HEK293 (cell line): ENCODE measurements around the gene XIAP.

Experiments
- HOXA7 ChIP-seq: sonication (generic); formaldehyde crosslinking; IDR thresholded peaks from 2 replicates; pipeline ENCODE4 v1.8.1; 2022; ENCODE audit warnings: missing genetic modification reagents, borderline replicate concordance
- INSM2 ChIP-seq: fragments of 450-650 bp; formaldehyde crosslinking; IDR thresholded peaks from 2 replicates; pipeline ENCODE4 v1.5.1; 2016; ENCODE audit warnings: missing biosample characterization, missing genetic modification characterization
- KLF16 ChIP-seq: fragments of 450-650 bp; formaldehyde crosslinking; IDR thresholded peaks from 2 replicates; pipeline ENCODE4 v1.5.1; 2017; ENCODE audit warnings: missing biosample characterization, missing genetic modification characterization
- MEIS1 ChIP-seq: sonication (generic); formaldehyde crosslinking; IDR thresholded peaks from 2 replicates; pipeline ENCODE4 v1.8.1; 2022; ENCODE audit warnings: missing genetic modification reagents, mild to moderate bottlenecking, borderline replicate concordance
- ZBTB44 ChIP-seq: fragments of 450-650 bp; IDR thresholded peaks from 2 replicates; pipeline ENCODE4 v1.5.1; 2018; ENCODE audit warnings: missing biosample characterization, mild to moderate bottlenecking, missing genetic modification characterization
- ZFP3 ChIP-seq: fragments of 450-650 bp; formaldehyde crosslinking; IDR thresholded peaks from 2 replicates; pipeline ENCODE4 v1.5.1; 2016; ENCODE audit warnings: low read depth, missing biosample characterization, missing genetic modification characterization
- ZNF121 ChIP-seq: fragments of 450-650 bp; formaldehyde crosslinking; IDR thresholded peaks from 2 replicates; pipeline ENCODE4 v1.5.1; 2016; ENCODE audit warnings: missing biosample characterization, missing genetic modification characterization
- ZNF221 ChIP-seq: fragments of 450-650 bp; formaldehyde crosslinking; IDR thresholded peaks from 2 replicates; pipeline ENCODE4 v1.5.1; 2017; ENCODE audit warnings: missing biosample characterization, missing genetic modification characterization, borderline replicate concordance
- ZNF23 ChIP-seq: fragments of 450-650 bp; formaldehyde crosslinking; IDR thresholded peaks from 2 replicates; pipeline ENCODE4 v1.5.1; 2016; ENCODE audit warnings: missing biosample characterization, missing genetic modification characterization, borderline replicate concordance
- ZNF24 ChIP-seq: fragments of 450-650 bp; formaldehyde crosslinking; IDR thresholded peaks from 2 replicates; pipeline ENCODE4 v1.5.1; 2016; ENCODE audit warnings: missing biosample characterization, missing genetic modification characterization
- ZNF274 ChIP-seq, 2 experiments: fragments of 200-500 bp in 1 of 2; fragments of 450-650 bp in 1 of 2; sonication (Bioruptor generic) in 1 of 2; formaldehyde crosslinking in 1 of 2; IDR thresholded peaks; 2 replicates each; pipeline versions ENCODE4 v1.5.1 to v1.6.1; 2014 to 2016; ENCODE audit warnings: borderline replicate concordance in 1 of 2, inconsistent platforms in 1 of 2, low read length in 1 of 2, missing biosample characterization in 1 of 2, missing genetic modification characterization in 1 of 2
- ZNF292 ChIP-seq: fragments of 450-650 bp; formaldehyde crosslinking; IDR thresholded peaks from 2 replicates; pipeline ENCODE4 v1.5.1; 2016; ENCODE audit warnings: low read depth, missing biosample characterization, missing genetic modification characterization, borderline replicate concordance
- ZNF302 ChIP-seq: fragments of 450-650 bp; formaldehyde crosslinking; IDR thresholded peaks from 2 replicates; pipeline ENCODE4 v1.5.1; 2016; ENCODE audit warnings: missing biosample characterization, missing genetic modification characterization, low read depth
- ZNF324 ChIP-seq: fragments of 450-650 bp; formaldehyde crosslinking; IDR thresholded peaks from 2 replicates; pipeline ENCODE4 v1.5.1; 2016; ENCODE audit warnings: missing biosample characterization, missing genetic modification characterization
- ZNF341 ChIP-seq: fragments of 450-650 bp; formaldehyde crosslinking; IDR thresholded peaks from 2 replicates; pipeline ENCODE4; 2016; ENCODE audit warnings: low read depth, missing biosample characterization, missing genetic modification characterization
- ZNF362 ChIP-seq: fragments of 450-650 bp; formaldehyde crosslinking; IDR thresholded peaks from 2 replicates; pipeline ENCODE4 v1.5.1; 2016; ENCODE audit warnings: missing biosample characterization, missing genetic modification characterization
- ZNF416 ChIP-seq: fragments of 450-650 bp; formaldehyde crosslinking; IDR thresholded peaks from 2 replicates; pipeline ENCODE4 v1.5.1; 2016; ENCODE audit warnings: missing biosample characterization, missing genetic modification characterization
- ZNF423 ChIP-seq: fragments of 450-650 bp; formaldehyde crosslinking; IDR thresholded peaks from 2 replicates; pipeline ENCODE4 v1.5.1; 2016; ENCODE audit warnings: missing biosample characterization, missing genetic modification characterization
- ZNF48 ChIP-seq: fragments of 450-650 bp; formaldehyde crosslinking; IDR thresholded peaks from 2 replicates; pipeline ENCODE4 v1.5.1; 2016; ENCODE audit warnings: missing biosample characterization, missing genetic modification characterization
- ZNF514 ChIP-seq: fragments of 450-650 bp; formaldehyde crosslinking; IDR thresholded peaks from 2 replicates; pipeline ENCODE4 v1.5.1; 2016; ENCODE audit warnings: missing biosample characterization, missing genetic modification characterization
- ZNF623 ChIP-seq: fragments of 450-650 bp; formaldehyde crosslinking; IDR thresholded peaks from 2 replicates; pipeline ENCODE4 v1.5.1; 2016; ENCODE audit warnings: missing biosample characterization, missing genetic modification characterization
- ZNF624 ChIP-seq: fragments of 450-650 bp; formaldehyde crosslinking; IDR thresholded peaks from 2 replicates; pipeline ENCODE4 v1.5.1; 2017; ENCODE audit warnings: missing biosample characterization, missing genetic modification characterization
- ZNF626 ChIP-seq: fragments of 450-650 bp; sonication (Bioruptor Pico); formaldehyde crosslinking; IDR thresholded peaks from 2 replicates; pipeline ENCODE4 v1.5.1; 2018; ENCODE audit warnings: missing biosample characterization, missing genetic modification characterization, inconsistent platforms
- ZNF701 ChIP-seq: fragments of 450-650 bp; formaldehyde crosslinking; IDR thresholded peaks from 2 replicates; pipeline ENCODE4 v1.5.1; 2016; ENCODE audit warnings: missing biosample characterization, missing genetic modification characterization
- ZNF704 ChIP-seq: fragments of 450-650 bp; formaldehyde crosslinking; IDR thresholded peaks from 2 replicates; pipeline ENCODE4 v1.5.1; 2016; ENCODE audit warnings: missing biosample characterization, missing genetic modification characterization
- ZNF776 ChIP-seq: fragments of 450-650 bp; formaldehyde crosslinking; IDR thresholded peaks from 2 replicates; pipeline ENCODE4 v1.5.0; 2017; ENCODE audit warnings: missing biosample characterization, missing genetic modification characterization, borderline replicate concordance
- ZSCAN16 ChIP-seq: fragments of 450-650 bp; formaldehyde crosslinking; IDR thresholded peaks from 2 replicates; pipeline ENCODE4 v1.5.1; 2016; ENCODE audit warnings: missing biosample characterization, missing genetic modification characterization
- ZSCAN4 ChIP-seq: fragments of 450-650 bp; formaldehyde crosslinking; IDR thresholded peaks from 2 replicates; pipeline ENCODE4 v1.5.1; 2017; ENCODE audit warnings: missing biosample characterization, missing genetic modification characterization
- ZXDB ChIP-seq: fragments of 450-650 bp; formaldehyde crosslinking; IDR thresholded peaks from 2 replicates; pipeline ENCODE4 v1.5.1; 2016; ENCODE audit warnings: missing biosample characterization, missing genetic modification characterization
- TF ChIP-seq, protein P1 (sequence below): fragments of 450-650 bp; formaldehyde crosslinking; IDR thresholded peaks from 2 replicates; pipeline ENCODE4 v1.5.1; 2016; ENCODE audit warnings: missing biosample characterization, missing genetic modification characterization
- TF ChIP-seq, protein P2 (sequence below): fragments of 450-650 bp; formaldehyde crosslinking; IDR thresholded peaks from 2 replicates; pipeline ENCODE4 v1.5.1; 2016; ENCODE audit warnings: missing biosample characterization, missing genetic modification characterization

The XIAP gene

DNA sequence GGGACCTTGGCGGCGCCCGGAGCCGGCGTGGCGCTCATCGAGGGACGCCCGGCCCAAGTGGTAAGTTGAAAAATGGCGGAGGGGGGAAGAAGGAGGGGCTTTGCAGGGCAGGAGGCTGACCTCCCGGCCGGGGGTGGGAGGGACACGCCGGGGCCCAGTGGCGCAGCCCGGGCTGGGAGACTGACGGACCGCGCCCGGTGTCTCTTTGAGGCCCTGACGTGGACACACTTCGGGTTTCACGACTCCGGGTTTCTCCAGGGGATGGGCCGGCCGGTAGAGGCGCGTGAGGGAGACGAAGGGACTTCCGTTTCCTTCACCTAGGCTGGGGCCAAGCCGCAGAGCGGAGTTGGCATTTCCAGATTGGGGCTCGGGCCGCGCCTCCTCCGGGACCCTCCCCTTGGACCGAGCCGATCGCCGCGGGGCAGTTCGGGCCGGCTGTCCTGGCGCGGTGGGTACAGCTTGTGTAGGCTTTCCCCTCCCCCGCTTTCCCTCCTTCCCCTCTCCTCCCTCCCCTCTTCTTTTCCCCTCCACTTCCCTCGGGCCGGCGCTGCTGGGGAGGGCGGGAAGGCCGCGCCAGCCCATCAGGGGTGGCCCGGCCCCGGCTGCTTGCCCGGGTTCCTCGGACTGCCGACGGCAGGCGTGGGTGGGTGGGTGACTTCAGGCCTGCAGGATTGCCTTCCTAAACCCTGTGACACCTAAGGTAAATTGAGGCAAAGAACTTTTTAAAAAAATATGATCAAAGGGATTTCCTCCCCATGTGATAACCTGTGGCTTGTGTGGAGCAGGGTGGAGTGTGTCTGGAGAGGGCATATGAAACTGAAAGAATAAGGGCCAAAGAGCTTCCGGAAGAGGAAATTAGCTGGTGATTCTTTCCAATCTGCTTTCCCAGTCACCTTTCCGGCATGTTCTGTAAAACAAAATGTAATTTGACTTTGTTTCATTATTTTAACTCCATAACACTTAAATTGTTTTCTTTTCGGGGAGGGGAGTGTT, at the start of gene XIAP (continued):
- no peak for TF ChIP-seq ZNF221
- no peak for TF ChIP-seq ZBTB44
- TF ChIP-seq, protein P1, sequence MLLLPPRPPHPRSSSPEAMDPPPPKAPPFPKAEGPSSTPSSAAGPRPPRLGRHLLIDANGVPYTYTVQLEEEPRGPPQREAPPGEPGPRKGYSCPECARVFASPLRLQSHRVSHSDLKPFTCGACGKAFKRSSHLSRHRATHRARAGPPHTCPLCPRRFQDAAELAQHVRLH = no peak
- TF ChIP-seq ZNF324 = 0 out of 2 replicates have a peak, but pooled peaks have one; percentile 63
- TF ChIP-seq ZNF626 (tag by site-specific recombination) = no peak
- 0 out of 2 replicates have a peak, but pooled peaks have one; percentile 11 for TF ChIP-seq INSM2
- peak; percentile 22; the same call in 1 of the 2 replicates for TF ChIP-seq ZNF423
- TF ChIP-seq ZSCAN16 (tag by site-specific recombination) = no peak
- TF ChIP-seq ZNF701 (tag by site-specific recombination) = no peak
- no peak for TF ChIP-seq ZNF776 (tag by site-specific recombination)
- TF ChIP-seq ZNF302 (tag by site-specific recombination) = no peak
- no peak for TF ChIP-seq ZNF292 (tag by site-specific recombination)
- TF ChIP-seq KLF16 (tag by site-specific recombination) = peak; percentile 89
- no peak for TF ChIP-seq HOXA7 (CRISPR knock-in tag)
- TF ChIP-seq ZFP3 (tag by site-specific recombination) = no peak
- 0 out of 2 replicates have a peak, but pooled peaks have one; percentile 19 for TF ChIP-seq ZNF24
- peak; percentile 73; the same call in 1 of the 2 replicates for TF ChIP-seq ZNF341
- TF ChIP-seq ZNF362 (tag by site-specific recombination) = no peak
- TF ChIP-seq ZNF704 (tag by site-specific recombination) = no peak
- TF ChIP-seq ZNF624 (tag by site-specific recombination) = no peak
- TF ChIP-seq MEIS1 (CRISPR knock-in tag) = no peak
- TF ChIP-seq ZSCAN4 (tag by site-specific recombination) = 0 out of 2 replicates have a peak, but pooled peaks have one; percentile 13
- TF ChIP-seq ZXDB (tag by site-specific recombination) = peak; percentile 86
- TF ChIP-seq ZNF48 (tag by site-specific recombination) = no peak
- TF ChIP-seq ZNF623 = no peak
- no peak for TF ChIP-seq ZNF23
- no peak for TF ChIP-seq ZNF514 (tag by site-specific recombination)
- TF ChIP-seq ZNF121 (tag by site-specific recombination) = no peak
- TF ChIP-seq, protein P2, sequence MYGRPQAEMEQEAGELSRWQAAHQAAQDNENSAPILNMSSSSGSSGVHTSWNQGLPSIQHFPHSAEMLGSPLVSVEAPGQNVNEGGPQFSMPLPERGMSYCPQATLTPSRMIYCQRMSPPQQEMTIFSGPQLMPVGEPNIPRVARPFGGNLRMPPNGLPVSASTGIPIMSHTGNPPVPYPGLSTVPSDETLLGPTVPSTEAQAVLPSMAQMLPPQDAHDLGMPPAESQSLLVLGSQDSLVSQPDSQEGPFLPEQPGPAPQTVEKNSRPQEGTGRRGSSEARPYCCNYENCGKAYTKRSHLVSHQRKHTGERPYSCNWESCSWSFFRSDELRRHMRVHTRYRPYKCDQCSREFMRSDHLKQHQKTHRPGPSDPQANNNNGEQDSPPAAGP (tag by site-specific recombination) = peak; percentile 86; the same call in 1 of the 2 replicates
- TF ChIP-seq ZNF274 (IDR thresholded peaks at IDR 0.05; ENCODE audit: low read length) = no peak
- no peak for TF ChIP-seq ZNF274 (tag by site-specific recombination; IDR thresholded peaks at IDR 0.05; ENCODE audit: borderline replicate concordance)
- TF ChIP-seq ZNF416 = no peak
